ENCODE measurements around the gene MTUS2.
"Not testable (repeated sequence)": the region's sequence is repeated elsewhere in the genome, so short reads cannot be mapped to it uniquely, and the experiment has no call there.

The MTUS2 gene

GRCh38 chr13:29294821-29295220, 474.7 kb downstream of the MTUS2 start:
- in situ Hi-C loops (cut with HindIII; ENCODE audit: low sequenced_read_pairs) = no loop called here

DNA sequence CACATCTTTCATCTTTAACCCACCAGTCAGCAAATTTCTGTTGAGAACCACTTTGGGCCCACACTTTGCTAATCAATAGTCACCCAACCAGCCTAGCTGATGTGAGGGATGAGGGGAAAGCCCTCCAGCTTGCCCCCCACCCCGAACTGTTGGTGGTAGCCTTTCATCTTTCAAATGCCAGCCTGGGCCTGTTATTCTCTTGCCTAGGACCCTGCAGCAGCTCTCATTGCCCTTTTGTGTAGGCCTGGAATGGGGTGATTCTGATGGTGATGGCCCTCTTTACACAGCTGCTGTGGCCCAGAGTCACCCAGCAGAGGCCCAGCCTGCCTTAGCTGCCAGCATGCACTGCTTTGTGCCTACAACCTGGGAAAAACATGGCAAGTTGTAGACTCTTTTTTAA, 480.9 kb downstream of the MTUS2 start:
- in situ Hi-C loops (cut with HindIII; ENCODE audit: low sequenced_read_pairs) = no loop called here

GRCh38 chr13:29304148-29304547, 484.0 kb downstream of the MTUS2 start:
- in situ Hi-C loops (cut with HindIII; ENCODE audit: low sequenced_read_pairs) = no loop called here

- in situ Hi-C loops (cut with HindIII; ENCODE audit: low sequenced_read_pairs) = no loop called here
Measured at GRCh38 chr13:29310806-29311205, 490.7 kb downstream of the MTUS2 start.

- in situ Hi-C loops (cut with HindIII; ENCODE audit: low sequenced_read_pairs) = no loop called here
Measured at GRCh38 chr13:29315847-29316246, 495.7 kb downstream of the MTUS2 start.

DNA sequence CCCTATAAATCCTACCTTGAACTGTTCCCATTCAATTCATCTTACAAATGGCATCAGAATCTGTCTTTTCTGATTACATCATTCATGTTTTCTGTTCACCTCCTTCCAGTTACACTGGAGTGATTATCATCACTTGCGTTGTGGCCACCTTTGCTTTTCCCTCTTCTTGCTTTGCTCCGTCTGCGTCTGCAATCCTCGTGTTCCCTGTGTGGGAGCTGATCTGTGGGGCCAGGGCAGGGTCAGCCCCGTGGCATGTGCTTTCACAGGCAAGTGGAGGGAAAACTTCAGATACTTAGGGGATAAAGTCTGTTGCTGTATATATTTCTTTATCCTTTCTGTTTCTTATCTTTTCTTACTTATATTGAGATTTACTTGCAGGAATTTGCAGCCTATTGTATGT, 497.7 kb downstream of the MTUS2 start:
- in situ Hi-C loops (cut with HindIII; ENCODE audit: low sequenced_read_pairs) = no loop called here

DNA sequence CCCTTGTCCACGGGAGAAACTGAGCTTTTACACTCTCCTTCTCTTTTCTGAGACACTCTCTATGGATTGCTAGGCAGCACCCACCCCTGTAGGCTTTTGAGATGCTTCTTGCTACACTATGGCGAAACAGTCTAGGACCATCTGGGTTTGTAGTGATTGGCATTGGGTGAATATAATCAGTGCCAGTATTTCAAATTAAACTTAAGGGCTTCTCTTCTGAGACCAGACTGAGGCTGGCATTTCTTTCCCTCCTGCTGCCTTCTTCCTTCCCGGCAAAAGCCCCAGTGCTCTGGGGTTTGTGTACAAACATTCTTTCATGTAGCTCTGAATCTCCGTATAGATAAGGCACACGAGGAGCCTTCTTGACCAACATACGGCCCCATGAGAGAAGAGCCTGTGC, 498.6 kb downstream of the MTUS2 start:
- in situ Hi-C loops (cut with HindIII; ENCODE audit: low sequenced_read_pairs) = no loop called here

GRCh38 chr13:29319451-29319850, 499.3 kb downstream of the MTUS2 start:
- in situ Hi-C loops (cut with HindIII; ENCODE audit: low sequenced_read_pairs) = no loop called here

GRCh38 chr13:29323954-29324353, 503.8 kb downstream of the MTUS2 start:
- in situ Hi-C loops (cut with HindIII; ENCODE audit: low sequenced_read_pairs) = no loop called here

GRCh38 chr13:29324601-29325000, 504.5 kb downstream of the MTUS2 start:
- in situ Hi-C loops (cut with HindIII; ENCODE audit: low sequenced_read_pairs) = no loop called here

GRCh38 chr13:29328501-29328900, 508.4 kb downstream of the MTUS2 start:
- in situ Hi-C loops (cut with HindIII; ENCODE audit: low sequenced_read_pairs) = no loop called here

GRCh38 chr13:29336356-29336755, 516.2 kb downstream of the MTUS2 start:
- in situ Hi-C loops (cut with HindIII; ENCODE audit: low sequenced_read_pairs) = no loop called here

GRCh38 chr13:29339386-29340272, 519.5 kb downstream of the MTUS2 start:
- in situ Hi-C loops (cut with HindIII; ENCODE audit: low sequenced_read_pairs) = no loop called here

DNA sequence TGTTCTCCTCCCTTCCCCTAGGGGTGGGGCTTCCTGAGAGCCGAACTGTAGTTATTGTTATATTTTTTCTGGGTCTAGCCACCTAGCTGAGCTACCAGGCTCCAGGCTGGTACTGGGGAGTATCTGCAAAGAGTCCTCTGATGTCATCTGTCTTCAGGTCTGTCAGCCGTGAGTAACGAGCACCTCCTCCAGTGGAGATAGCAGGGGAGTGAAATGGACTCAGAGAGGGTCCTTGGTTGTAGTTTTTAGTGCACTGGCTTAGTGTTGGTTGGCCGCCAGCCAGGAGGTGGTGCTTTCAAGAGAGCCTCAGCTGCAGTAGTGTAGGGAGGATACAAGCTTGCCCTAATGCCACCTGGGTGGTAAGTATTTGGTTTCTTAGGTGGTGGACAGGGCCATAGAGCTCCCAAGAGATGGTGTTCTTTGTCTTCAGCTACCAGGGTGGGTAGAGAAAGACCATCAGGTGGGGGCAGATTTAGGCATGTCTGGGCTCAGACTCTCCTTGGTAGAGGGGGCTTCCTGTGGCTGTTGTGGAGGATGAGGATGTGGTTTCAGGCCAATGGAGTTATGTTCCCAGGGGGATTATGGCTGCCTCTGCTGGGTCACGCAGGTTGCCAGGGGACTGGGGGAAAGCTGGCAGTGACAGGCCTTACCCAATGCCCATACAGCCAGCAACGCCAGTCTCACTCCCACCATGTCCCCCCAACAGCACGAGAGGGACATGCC, 525.9 kb downstream of the MTUS2 start:
- in situ Hi-C loops (cut with HindIII; ENCODE audit: low sequenced_read_pairs) = not testable (repeated sequence)

- in situ Hi-C loops (cut with HindIII; ENCODE audit: low sequenced_read_pairs) = no loop called here
Measured at GRCh38 chr13:29355029-29355428, 534.9 kb downstream of the MTUS2 start.

DNA sequence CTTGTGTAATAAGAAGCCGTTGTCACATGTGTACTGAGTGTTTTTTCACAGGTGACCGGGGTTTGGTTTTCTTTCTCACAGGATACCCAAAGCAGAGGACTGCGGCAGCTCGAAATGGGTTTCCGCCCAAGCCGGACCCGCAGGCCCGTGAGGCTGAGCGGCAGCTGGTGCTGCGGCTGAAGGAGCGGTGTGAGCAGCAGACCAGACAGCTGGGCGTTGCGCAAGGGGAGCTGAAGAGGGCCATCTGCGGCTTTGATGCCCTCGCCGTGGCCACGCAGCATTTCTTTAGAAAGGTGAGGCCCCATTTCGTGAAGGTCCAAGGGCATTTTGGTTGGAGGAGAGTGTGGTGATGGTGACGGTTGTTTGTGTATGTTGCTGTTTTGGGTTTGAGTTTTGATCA, 539.0 kb downstream of the MTUS2 start:
- in situ Hi-C loops (cut with HindIII; ENCODE audit: low sequenced_read_pairs) = no loop called here

GRCh38 chr13:29361716-29362115, 541.6 kb downstream of the MTUS2 start:
- in situ Hi-C loops (cut with HindIII; ENCODE audit: low sequenced_read_pairs) = no loop called here

GRCh38 chr13:29362849-29363604, 542.9 kb downstream of the MTUS2 start:
- in situ Hi-C loops (cut with HindIII; ENCODE audit: low sequenced_read_pairs) = no loop called here

- in situ Hi-C loops (cut with HindIII; ENCODE audit: low sequenced_read_pairs) = no loop called here
Measured at GRCh38 chr13:29369060-29369743, 549.1 kb downstream of the MTUS2 start.

- in situ Hi-C loops (cut with HindIII; ENCODE audit: low sequenced_read_pairs) = no loop called here
Measured at GRCh38 chr13:29379281-29379680, 559.1 kb downstream of the MTUS2 start.

- in situ Hi-C loops (cut with HindIII; ENCODE audit: low sequenced_read_pairs) = no loop called here
Measured at GRCh38 chr13:29379865-29380264, 559.7 kb downstream of the MTUS2 start.

Measured in DLD1 (cell line).